Esophagus muscularis mucosa (tissue), 4 donors: Measurements from ENCODE around the gene NSD1. TPM values are rescaled to one million over a fixed set of nuclear protein-coding genes. Genes with fewer than 3 reads are reported as not detected.
A peak's percentile ranks its signal among the peaks of the same experiment; 100 is the strongest.

Source experiments
- DNase-seq: peaks from one replicate; pipeline ENCODE4 v3.0.0-alpha.2; 2017; ENCODE audit errors: extremely low spot score
- H3K27ac ChIP-seq, 4 donors: fragments of 200-600 bp; sonication (generic); replicated peaks in 1 of 4; 1 replicate in 3 of 4; 2 replicates in 1 of 4; pipeline ENCODE4 v1.5.1; 2016 to 2019; ENCODE audit warnings: mild to moderate bottlenecking in 1 of 4
- H3K27me3 ChIP-seq, 4 donors: fragments of 200-600 bp; sonication (generic); one replicate each; pipeline versions ENCODE4 v1.5.1 to v1.6.0; 2016 to 2019
- H3K36me3 ChIP-seq, 4 donors: fragments of 200-600 bp; sonication (generic); one replicate each; pipeline ENCODE4 v1.5.1; 2016 to 2019
- H3K4me1 ChIP-seq, 4 donors: fragments of 200-600 bp; sonication (generic); one replicate each; pipeline ENCODE4 v1.5.1; 2016 to 2019
- H3K4me3 ChIP-seq, 4 donors: fragments of 200-600 bp; sonication (generic); 1 replicate in 2 of 4; 2 replicates in 2 of 4; pipeline ENCODE4 v1.5.1; 2016 to 2019; ENCODE audit warnings: mild to moderate bottlenecking in 4 of 4, moderate library complexity in 1 of 4
- H3K9me3 ChIP-seq, 4 donors: fragments of 200-600 bp; sonication (generic); 1 replicate in 3 of 4; 2 replicates in 1 of 4; pipeline ENCODE4 v1.5.1; 2016 to 2019
- CTCF ChIP-seq, 3 experiments: fragments of 200-600 bp in 2 of 3; fragments of 450-650 bp in 1 of 3; sonication (generic) in 2 of 3; IDR thresholded peaks; one replicate each; pipeline ENCODE4 v1.5.1; 2017 to 2019; ENCODE audit warnings: antibody characterized with exemption in 3 of 3, mild to moderate bottlenecking in 2 of 3, moderate library complexity in 1 of 3
- EP300 ChIP-seq: sonication (generic); formaldehyde crosslinking; IDR thresholded peaks from one replicate; pipeline ENCODE4 v1.6.1; 2017; ENCODE audit warnings: antibody characterized with exemption
- POLR2A ChIP-seq: fragments of 450-650 bp; IDR thresholded peaks from one replicate; pipeline ENCODE4 v1.6.1; 2017; ENCODE audit warnings: antibody characterized with exemption, moderate library complexity, mild to moderate bottlenecking, low read depth
- POLR2AphosphoS5 ChIP-seq, 2 donors: sonication (generic); formaldehyde crosslinking; IDR thresholded peaks; one replicate each; pipeline ENCODE4 v1.6.1; 2017; ENCODE audit warnings: antibody characterized with exemption in 2 of 2
- WGBS: methylation state at CpG from one replicate; pipeline ENCODE4 v1.1.5; 2018; 5-methylcytosine and 5-hydroxymethylcytosine counted together
- intact Hi-C: fragments of 100-400 bp; cut with DNase I; formaldehyde crosslinking; loops from one replicate; pipeline ENCODE4 v1.15.1; 2023
- total RNA-seq, 4 donors: library from RNA; depleted of rRNA; stranded (reverse); fragments of >200 nt; gene quantifications; one replicate each; pipeline versions ENCODE4 v1.1.0 to v1.2.1, GENCODE V29; 2016

NSD1 gene
- total RNA-seq, 4 donors from 2014 or later, result 35.1 to 47.9 (median 43.7) TPM

GRCh38 chr5:177275883-177276282, 142.3 kb downstream of the NSD1 start:
- intact Hi-C loops, result no loop called here
- Histone ChIP-seq H3K9me3 (no peaks in the 10 kb centered on the region), H3K36me3 (peaks cover 35 to 89% (median 70%) of the 10 kb centered on the region in 4 donors), H3K4me1 (no peaks in the 10 kb centered on the region), H3K4me3 (no peak overlapping the region), H3K27ac (no peak overlapping the region), H3K27me3 (no peaks in the 10 kb centered on the region)
- TF ChIP-seq CTCF (IDR thresholded peaks at IDR 0.05) (no peak), POLR2AphosphoS5 (IDR thresholded peaks at IDR 0.05) (no peak), EP300 (no peak), POLR2A (no peak)
- no peak for DNase-seq
- WGBS, result 79% methylated on average over 6 of the region's 6 CpGs

- H3K4me3 ChIP-seq, result no peak overlapping the region
- peaks cover 32 to 89% (median 69%) of the 10 kb centered on the region in 4 donors for H3K36me3 ChIP-seq
- no peaks in the 10 kb centered on the region for H3K9me3 ChIP-seq
- intact Hi-C loops, result no loop called here
- H3K4me1 ChIP-seq, result no peaks in the 10 kb centered on the region
- no peaks in the 10 kb centered on the region for H3K27me3 ChIP-seq
- WGBS, result 55% methylated on average over 1 of the region's 1 CpG
- no peak for DNase-seq
- H3K27ac ChIP-seq, result peak overlapping the region in 1 of 4 donors; percentile 33
- TF ChIP-seq POLR2AphosphoS5 (IDR thresholded peaks at IDR 0.05), result no peak
Observed at GRCh38 chr5:177276886-177277285, 143.3 kb downstream of the NSD1 start.

- no peak overlapping the region for H3K27ac ChIP-seq
- no peaks in the 10 kb centered on the region for H3K27me3 ChIP-seq
- TF ChIP-seq POLR2AphosphoS5 (IDR thresholded peaks at IDR 0.05) (no peak), EP300 (no peak), POLR2A (no peak), CTCF (IDR thresholded peaks at IDR 0.05) (no peak)
- 87% methylated on average over 2 of the region's 2 CpGs for WGBS
- no peaks in the 10 kb centered on the region for H3K9me3 ChIP-seq
- intact Hi-C loops, result no loop called here
- H3K4me3 ChIP-seq, result no peak overlapping the region
- DNase-seq, result no peak
- H3K4me1 ChIP-seq, result no peaks in the 10 kb centered on the region
- H3K36me3 ChIP-seq, result peaks cover 58 to 100% (median 92%) of the 10 kb centered on the region in 4 donors
Observed at GRCh38 chr5:177288191-177288590, 154.6 kb downstream of the NSD1 start.

GRCh38 chr5:177290816-177291596, 157.4 kb downstream of the NSD1 start:
- peaks cover 0 to 3% (median under 1%) of the 10 kb centered on the region in 4 donors for H3K4me1 ChIP-seq
- intact Hi-C loops, result no loop called here
- H3K27me3 ChIP-seq, result no peaks in the 10 kb centered on the region
- H3K27ac ChIP-seq, result no peak overlapping the region
- no peak overlapping the region for H3K4me3 ChIP-seq
- DNase-seq, result no peak
- WGBS, result 96% methylated on average over 12 of the region's 12 CpGs
- TF ChIP-seq POLR2A (no peak), POLR2AphosphoS5 (IDR thresholded peaks at IDR 0.05) (no peak), CTCF (IDR thresholded peaks at IDR 0.05) (no peak), EP300 (no peak)
- peaks cover 68 to 100% (median 93%) of the 10 kb centered on the region in 4 donors for H3K36me3 ChIP-seq
- H3K9me3 ChIP-seq, result no peaks in the 10 kb centered on the region

- Histone ChIP-seq H3K36me3 (peaks cover 63 to 100% (median 90%) of the 10 kb centered on the region in 4 donors), H3K9me3 (no peaks in the 10 kb centered on the region), H3K4me1 (peaks cover 0 to 10% (median 7%) of the 10 kb centered on the region in 4 donors), H3K27me3 (no peaks in the 10 kb centered on the region), H3K4me3 (no peak overlapping the region), H3K27ac (no peak overlapping the region)
- intact Hi-C loops, result no loop called here
- TF ChIP-seq EP300 (no peak), POLR2A (no peak), POLR2AphosphoS5 (IDR thresholded peaks at IDR 0.05) (no peak), CTCF (IDR thresholded peaks at IDR 0.05) (no peak)
- WGBS, result 97% methylated on average over 7 of the region's 7 CpGs
- DNase-seq, result no peak
Observed at GRCh38 chr5:177291735-177292134, 158.2 kb downstream of the NSD1 start.
